Ascending aorta (tissue), 2 donors: Measurements from ENCODE around the gene FNIP1. TPM values are rescaled to one million over a fixed set of nuclear protein-coding genes. Genes with fewer than 3 reads are reported as not detected.
"Not testable (repeated sequence)": the region's sequence is repeated elsewhere in the genome, so short reads cannot be mapped to it uniquely, and the experiment has no call there.

Experiments
- DNase-seq, 2 donors: peaks; one replicate each; pipeline ENCODE4 v3.0.0-alpha.2; 2019; ENCODE audit warnings: low spot score in 2 of 2
- H3K27ac ChIP-seq, 2 donors: fragments of 200-600 bp; sonication (generic); one replicate each; pipeline ENCODE4 v1.5.1; 2016 to 2017; ENCODE audit warnings: mild to moderate bottlenecking in 1 of 2
- H3K27me3 ChIP-seq: fragments of 200-600 bp; sonication (generic); one replicate; pipeline ENCODE4 v1.5.1; 2017
- H3K36me3 ChIP-seq, 2 donors: fragments of 200-600 bp; sonication (generic); one replicate each; pipeline ENCODE4 v1.5.1; 2016
- H3K4me1 ChIP-seq, 2 donors: fragments of 200-600 bp; sonication (generic); one replicate each; pipeline ENCODE4 v1.5.1; 2016 to 2017; ENCODE audit warnings: mild to moderate bottlenecking in 1 of 2
- H3K4me3 ChIP-seq, 2 donors: fragments of 200-600 bp; sonication (generic); one replicate each; pipeline ENCODE4 v1.5.1; 2016 to 2017; ENCODE audit warnings: mild to moderate bottlenecking in 1 of 2
- H3K9me3 ChIP-seq, 2 donors: fragments of 200-600 bp; sonication (generic); one replicate each; pipeline ENCODE4 v1.5.1; 2016
- CTCF ChIP-seq, 3 experiments: fragments of 200-600 bp in 2 of 3; fragments of 450-650 bp in 1 of 3; sonication (generic) in 2 of 3; IDR thresholded peaks; one replicate each; pipeline ENCODE4 v1.5.1; 2016 to 2019; ENCODE audit warnings: antibody characterized with exemption in 3 of 3, mild to moderate bottlenecking in 1 of 3, moderate library complexity in 1 of 3
- intact Hi-C: fragments of 100-400 bp; cut with DNase I; formaldehyde crosslinking; loops from one replicate; pipeline ENCODE4 v1.15.1; 2023
- total RNA-seq: library from RNA; depleted of rRNA; stranded (reverse); fragments of >200 nt; gene quantifications from one replicate; pipeline ENCODE4 v1.1.0, GENCODE V29; 2016

The FNIP1 gene
- total RNA-seq, 1 donor from 2014 or later, result 20.5 TPM

GRCh38 chr5:131745155-131745554 lies 51.7 kb downstream of the FNIP1 start:
- no peak for DNase-seq
- Histone ChIP-seq H3K27ac (no peak overlapping the region), H3K36me3 (peaks cover 14 to 37% of the 10 kb centered on the region in 2 donors), H3K4me1 (no peaks in the 10 kb centered on the region), H3K27me3 (no peaks in the 10 kb centered on the region), H3K4me3 (no peak overlapping the region), H3K9me3 (no peaks in the 10 kb centered on the region)
- intact Hi-C loops, result no loop called here
- TF ChIP-seq CTCF (IDR thresholded peaks at IDR 0.05), result no peak

GRCh38 chr5:131740477-131740876 lies 56.3 kb downstream of the FNIP1 start:
- no peak for TF ChIP-seq CTCF (IDR thresholded peaks at IDR 0.05)
- no peaks in the 10 kb centered on the region for H3K9me3 ChIP-seq
- H3K27me3 ChIP-seq, result no peaks in the 10 kb centered on the region
- no peak for DNase-seq
- no peaks in the 10 kb centered on the region for H3K4me1 ChIP-seq
- intact Hi-C loops, result no loop called here
- no peak overlapping the region for H3K27ac ChIP-seq
- peaks cover 14 to 67% of the 10 kb centered on the region in 2 donors for H3K36me3 ChIP-seq
- H3K4me3 ChIP-seq, result no peak overlapping the region

- no peaks in the 10 kb centered on the region for H3K4me1 ChIP-seq
Measured at GRCh38 chr5:131735393-131735792, 61.4 kb downstream of the FNIP1 start.

GRCh38 chr5:131734939-131735338 lies 61.9 kb downstream of the FNIP1 start:
- H3K27ac ChIP-seq, intact Hi-C loops, H3K27me3 ChIP-seq, DNase-seq, H3K9me3 ChIP-seq, H3K4me1 ChIP-seq, H3K4me3 ChIP-seq: not testable (repeated sequence)
- peaks cover 0 to 32% of the 10 kb centered on the region in 2 donors for H3K36me3 ChIP-seq

More at GRCh38 chr5:131735393-131735792, 61.4 kb downstream of the FNIP1 start:
- H3K27ac ChIP-seq, result no peak overlapping the region
- intact Hi-C loops, result no loop called here
- no peak overlapping the region for H3K4me3 ChIP-seq
- no peak for DNase-seq
- H3K36me3 ChIP-seq, result peaks cover under 1 to 33% of the 10 kb centered on the region in 2 donors
- TF ChIP-seq CTCF (IDR thresholded peaks at IDR 0.05), result no peak
- no peaks in the 10 kb centered on the region for H3K27me3 ChIP-seq
- no peaks in the 10 kb centered on the region for H3K9me3 ChIP-seq

- DNase-seq, H3K4me3 ChIP-seq, H3K4me1 ChIP-seq, intact Hi-C loops, H3K9me3 ChIP-seq, H3K27ac ChIP-seq, H3K27me3 ChIP-seq: not testable (repeated sequence)
- peaks cover 6 to 20% of the 10 kb centered on the region in 2 donors for H3K36me3 ChIP-seq
Measured at GRCh38 chr5:131729292-131729691, 67.5 kb downstream of the FNIP1 start.

GRCh38 chr5:131724089-131724488 lies 72.7 kb downstream of the FNIP1 start:
- peak overlapping the region in 1 of 2 donors; percentile 4 for H3K27ac ChIP-seq
- intact Hi-C loops, DNase-seq, H3K9me3 ChIP-seq, H3K4me3 ChIP-seq, H3K36me3 ChIP-seq, H3K4me1 ChIP-seq, H3K27me3 ChIP-seq: not testable (repeated sequence)

GRCh38 chr5:131720714-131721113 lies 76.1 kb downstream of the FNIP1 start:
- no peak overlapping the region for H3K27ac ChIP-seq
- peaks cover 0 to 10% of the 10 kb centered on the region in 2 donors for H3K4me1 ChIP-seq
- no peaks in the 10 kb centered on the region for H3K27me3 ChIP-seq
- H3K36me3 ChIP-seq, result peaks cover 0 to 13% of the 10 kb centered on the region in 2 donors
- H3K9me3 ChIP-seq, result no peaks in the 10 kb centered on the region
- intact Hi-C loops, result no loop called here
- DNase-seq, result no peak
- no peak overlapping the region for H3K4me3 ChIP-seq
- no peak for TF ChIP-seq CTCF (IDR thresholded peaks at IDR 0.05)
